ENCODE data around the gene TP53RK. TPM values are rescaled to one million over a fixed set of nuclear protein-coding genes. Genes with fewer than 3 reads are reported as not detected.

TP53RK gene
- total and polyA plus RNA-seq, 2 of the 13 experiments (the other 11 are each of a cell fraction or from before 2014, with no cell fraction given), result 12.9 to 25.5 TPM

DNA sequence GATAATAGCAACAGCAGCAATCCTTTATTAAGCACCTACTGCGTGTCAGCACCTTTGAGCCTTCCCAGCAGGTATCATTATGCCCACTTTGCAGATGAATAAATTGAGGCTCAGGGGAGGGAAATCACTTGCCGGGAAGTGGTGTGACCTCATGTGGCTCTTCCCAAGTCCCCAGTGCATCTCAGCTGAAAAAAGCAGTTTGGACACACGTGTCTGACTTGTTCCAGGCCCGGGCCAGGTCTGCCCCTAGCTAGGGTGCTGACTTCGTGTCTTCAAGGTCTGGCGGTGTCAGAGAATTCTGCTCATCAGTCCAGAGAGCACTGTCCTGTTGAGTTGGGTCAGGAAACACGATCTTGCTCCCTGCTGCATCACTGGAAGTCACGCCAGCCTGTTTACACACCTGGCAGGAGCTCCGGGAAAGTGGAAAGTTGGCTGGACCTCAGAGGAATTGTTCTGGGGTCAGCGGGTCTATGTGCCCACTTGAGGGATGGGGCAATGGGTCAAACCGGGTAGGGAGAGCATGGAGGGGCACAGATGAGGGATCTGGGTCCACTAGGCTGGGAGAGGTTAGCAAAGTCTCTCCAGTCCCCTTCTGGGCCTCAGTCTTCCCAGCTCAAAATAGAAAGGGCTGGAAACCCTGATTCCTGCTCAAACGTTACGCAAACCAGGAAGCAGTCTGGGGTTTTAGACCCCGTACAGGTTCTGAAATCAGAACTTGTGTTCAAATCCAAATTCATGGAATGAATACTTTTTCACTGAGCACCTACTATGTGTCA is 48.5 kb downstream of the TP53RK start (continued):
- TF ChIP-seq, protein P1, sequence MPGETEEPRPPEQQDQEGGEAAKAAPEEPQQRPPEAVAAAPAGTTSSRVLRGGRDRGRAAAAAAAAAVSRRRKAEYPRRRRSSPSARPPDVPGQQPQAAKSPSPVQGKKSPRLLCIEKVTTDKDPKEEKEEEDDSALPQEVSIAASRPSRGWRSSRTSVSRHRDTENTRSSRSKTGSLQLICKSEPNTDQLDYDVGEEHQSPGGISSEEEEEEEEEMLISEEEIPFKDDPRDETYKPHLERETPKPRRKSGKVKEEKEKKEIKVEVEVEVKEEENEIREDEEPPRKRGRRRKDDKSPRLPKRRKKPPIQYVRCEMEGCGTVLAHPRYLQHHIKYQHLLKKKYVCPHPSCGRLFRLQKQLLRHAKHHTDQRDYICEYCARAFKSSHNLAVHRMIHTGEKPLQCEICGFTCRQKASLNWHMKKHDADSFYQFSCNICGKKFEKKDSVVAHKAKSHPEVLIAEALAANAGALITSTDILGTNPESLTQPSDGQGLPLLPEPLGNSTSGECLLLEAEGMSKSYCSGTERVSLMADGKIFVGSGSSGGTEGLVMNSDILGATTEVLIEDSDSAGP (CRISPR knock-in tag; IDR thresholded peaks at IDR 0.05; ENCODE audit: borderline replicate concordance), result peak; percentile 36; the same call in 1 of the 2 replicates
- TF ChIP-seq SRSF4 (IDR thresholded peaks at IDR 0.05; ENCODE audit: low read depth, low read length, poor library complexity, severe bottlenecking), result no peak
- peak; percentile 6; the same call in 1 of the 2 replicates for TF ChIP-seq ZNF333 (CRISPR knock-in tag; IDR thresholded peaks at IDR 0.05; ENCODE audit: borderline replicate concordance)
- TF ChIP-seq, protein P2, sequence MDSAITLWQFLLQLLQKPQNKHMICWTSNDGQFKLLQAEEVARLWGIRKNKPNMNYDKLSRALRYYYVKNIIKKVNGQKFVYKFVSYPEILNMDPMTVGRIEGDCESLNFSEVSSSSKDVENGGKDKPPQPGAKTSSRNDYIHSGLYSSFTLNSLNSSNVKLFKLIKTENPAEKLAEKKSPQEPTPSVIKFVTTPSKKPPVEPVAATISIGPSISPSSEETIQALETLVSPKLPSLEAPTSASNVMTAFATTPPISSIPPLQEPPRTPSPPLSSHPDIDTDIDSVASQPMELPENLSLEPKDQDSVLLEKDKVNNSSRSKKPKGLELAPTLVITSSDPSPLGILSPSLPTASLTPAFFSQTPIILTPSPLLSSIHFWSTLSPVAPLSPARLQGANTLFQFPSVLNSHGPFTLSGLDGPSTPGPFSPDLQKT (CRISPR knock-in tag; IDR thresholded peaks at IDR 0.05; ENCODE audit: borderline replicate concordance), result no peak
- TF ChIP-seq SMARCC2 (IDR thresholded peaks at IDR 0.05), result no peak
- no peak for TF ChIP-seq SMYD3 (CRISPR knock-in tag; IDR thresholded peaks at IDR 0.05)
- TF ChIP-seq ZNF432 (CRISPR knock-in tag; IDR thresholded peaks at IDR 0.05; ENCODE audit: borderline replicate concordance), result no peak
- TF ChIP-seq, protein P3, sequence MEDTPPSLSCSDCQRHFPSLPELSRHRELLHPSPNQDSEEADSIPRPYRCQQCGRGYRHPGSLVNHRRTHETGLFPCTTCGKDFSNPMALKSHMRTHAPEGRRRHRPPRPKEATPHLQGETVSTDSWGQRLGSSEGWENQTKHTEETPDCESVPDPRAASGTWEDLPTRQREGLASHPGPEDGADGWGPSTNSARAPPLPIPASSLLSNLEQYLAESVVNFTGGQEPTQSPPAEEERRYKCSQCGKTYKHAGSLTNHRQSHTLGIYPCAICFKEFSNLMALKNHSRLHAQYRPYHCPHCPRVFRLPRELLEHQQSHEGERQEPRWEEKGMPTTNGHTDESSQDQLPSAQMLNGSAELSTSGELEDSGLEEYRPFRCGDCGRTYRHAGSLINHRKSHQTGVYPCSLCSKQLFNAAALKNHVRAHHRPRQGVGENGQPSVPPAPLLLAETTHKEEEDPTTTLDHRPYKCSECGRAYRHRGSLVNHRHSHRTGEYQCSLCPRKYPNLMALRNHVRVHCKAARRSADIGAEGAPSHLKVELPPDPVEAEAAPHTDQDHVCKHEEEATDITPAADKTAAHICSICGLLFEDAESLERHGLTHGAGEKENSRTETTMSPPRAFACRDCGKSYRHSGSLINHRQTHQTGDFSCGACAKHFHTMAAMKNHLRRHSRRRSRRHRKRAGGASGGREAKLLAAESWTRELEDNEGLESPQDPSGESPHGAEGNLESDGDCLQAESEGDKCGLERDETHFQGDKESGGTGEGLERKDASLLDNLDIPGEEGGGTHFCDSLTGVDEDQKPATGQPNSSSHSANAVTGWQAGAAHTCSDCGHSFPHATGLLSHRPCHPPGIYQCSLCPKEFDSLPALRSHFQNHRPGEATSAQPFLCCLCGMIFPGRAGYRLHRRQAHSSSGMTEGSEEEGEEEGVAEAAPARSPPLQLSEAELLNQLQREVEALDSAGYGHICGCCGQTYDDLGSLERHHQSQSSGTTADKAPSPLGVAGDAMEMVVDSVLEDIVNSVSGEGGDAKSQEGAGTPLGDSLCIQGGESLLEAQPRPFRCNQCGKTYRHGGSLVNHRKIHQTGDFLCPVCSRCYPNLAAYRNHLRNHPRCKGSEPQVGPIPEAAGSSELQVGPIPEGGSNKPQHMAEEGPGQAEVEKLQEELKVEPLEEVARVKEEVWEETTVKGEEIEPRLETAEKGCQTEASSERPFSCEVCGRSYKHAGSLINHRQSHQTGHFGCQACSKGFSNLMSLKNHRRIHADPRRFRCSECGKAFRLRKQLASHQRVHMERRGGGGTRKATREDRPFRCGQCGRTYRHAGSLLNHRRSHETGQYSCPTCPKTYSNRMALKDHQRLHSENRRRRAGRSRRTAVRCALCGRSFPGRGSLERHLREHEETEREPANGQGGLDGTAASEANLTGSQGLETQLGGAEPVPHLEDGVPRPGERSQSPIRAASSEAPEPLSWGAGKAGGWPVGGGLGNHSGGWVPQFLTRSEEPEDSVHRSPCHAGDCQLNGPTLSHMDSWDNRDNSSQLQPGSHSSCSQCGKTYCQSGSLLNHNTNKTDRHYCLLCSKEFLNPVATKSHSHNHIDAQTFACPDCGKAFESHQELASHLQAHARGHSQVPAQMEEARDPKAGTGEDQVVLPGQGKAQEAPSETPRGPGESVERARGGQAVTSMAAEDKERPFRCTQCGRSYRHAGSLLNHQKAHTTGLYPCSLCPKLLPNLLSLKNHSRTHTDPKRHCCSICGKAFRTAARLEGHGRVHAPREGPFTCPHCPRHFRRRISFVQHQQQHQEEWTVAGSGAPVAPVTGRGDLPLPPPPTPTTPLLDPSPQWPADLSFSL (CRISPR knock-in tag; IDR thresholded peaks at IDR 0.05), result no peak
- TF ChIP-seq ZSCAN29 (CRISPR knock-in tag; conservative IDR thresholded peaks at IDR 0.05), result peak; percentile 92; the same call in 1 of the 2 replicates
- TF ChIP-seq, protein P4, sequence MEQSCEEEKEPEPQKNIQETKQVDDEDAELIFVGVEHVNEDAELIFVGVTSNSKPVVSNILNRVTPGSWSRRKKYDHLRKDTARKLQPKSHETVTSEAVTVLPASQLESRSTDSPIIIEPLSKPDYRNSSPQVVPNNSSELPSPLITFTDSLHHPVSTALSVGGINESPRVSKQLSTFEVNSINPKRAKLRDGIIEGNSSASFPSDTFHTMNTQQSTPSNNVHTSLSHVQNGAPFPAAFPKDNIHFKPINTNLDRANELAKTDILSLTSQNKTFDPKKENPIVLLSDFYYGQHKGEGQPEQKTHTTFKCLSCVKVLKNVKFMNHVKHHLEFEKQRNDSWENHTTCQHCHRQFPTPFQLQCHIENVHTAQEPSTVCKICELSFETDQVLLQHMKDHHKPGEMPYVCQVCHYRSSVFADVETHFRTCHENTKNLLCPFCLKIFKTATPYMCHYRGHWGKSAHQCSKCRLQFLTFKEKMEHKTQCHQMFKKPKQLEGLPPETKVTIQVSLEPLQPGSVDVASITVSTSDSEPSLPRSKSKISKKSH (CRISPR knock-in tag; IDR thresholded peaks at IDR 0.05; ENCODE audit: borderline replicate concordance), result peak; percentile 86
- TF ChIP-seq ZNF24 (IDR thresholded peaks at IDR 0.05), result no peak
- 0 out of 2 replicates have a peak, but pooled peaks have one; percentile 7 for TF ChIP-seq SMC3 (IDR thresholded peaks at IDR 0.05; ENCODE audit: low read length)
- TF ChIP-seq ZNF207 (IDR thresholded peaks at IDR 0.05; ENCODE audit: borderline replicate concordance), result no peak
- TF ChIP-seq TAF15 (IDR thresholded peaks at IDR 0.05; ENCODE audit: low read depth, low read length, poor library complexity, severe bottlenecking), result no peak
- TF ChIP-seq ZNF577 (CRISPR knock-in tag; IDR thresholded peaks at IDR 0.05; ENCODE audit: borderline replicate concordance, low read depth), result no peak
- no peak for TF ChIP-seq SATB2 (CRISPR knock-in tag; IDR thresholded peaks at IDR 0.05)
- TF ChIP-seq ZNF709 (CRISPR knock-in tag; IDR thresholded peaks at IDR 0.05), result 0 out of 2 replicates have a peak, but pooled peaks have one; percentile 54
- TF ChIP-seq ZFY (CRISPR knock-in tag; IDR thresholded peaks at IDR 0.05), result no peak

Data from HepG2 (cell line).